GM21786 (cell line): ENCODE measurements around the gene OPRM1.
"Not testable (repeated sequence)": the region's sequence is repeated elsewhere in the genome, so short reads cannot be mapped to it uniquely, and the experiment has no call there.

Experiments used
- ATAC-seq: cut with Tn5 transposase; IDR thresholded peaks from one replicate; pipeline ENCODE4 v1.9.1; 2021; ENCODE audit not compliant: unreplicated experiment

OPRM1 gene

GRCh38 chr6:154238831-154239230 lies 199.8 kb downstream of the OPRM1 start:
- ATAC-seq: no peak

DNA sequence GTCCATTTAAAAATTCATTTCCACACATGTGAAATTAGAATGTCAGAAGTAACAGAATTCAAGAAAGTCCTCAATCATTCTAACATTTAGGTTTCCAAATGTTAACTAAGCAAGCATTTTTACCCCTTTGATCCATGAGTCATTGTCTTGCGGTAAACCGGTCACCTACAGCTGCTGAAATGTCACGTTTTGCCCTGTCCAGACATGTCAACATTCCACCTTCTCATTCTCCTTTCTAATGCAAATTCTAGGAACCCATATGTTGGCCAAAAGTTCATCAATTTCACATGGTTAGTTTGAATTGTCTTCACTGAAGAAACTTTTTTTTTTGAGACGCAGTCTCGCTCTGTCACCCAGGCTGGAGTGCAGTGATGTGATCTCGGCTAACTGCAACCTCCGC lies 200.4 kb downstream of the OPRM1 start:
- no peak for ATAC-seq

- ATAC-seq: not testable (repeated sequence)
Observed at GRCh38 chr6:154241061-154241460, 202.0 kb downstream of the OPRM1 start.

- no peak for ATAC-seq
Observed at GRCh38 chr6:154241581-154241980, 202.5 kb downstream of the OPRM1 start.

- no peak for ATAC-seq
Observed at GRCh38 chr6:154242617-154243357, 203.7 kb downstream of the OPRM1 start.

DNA sequence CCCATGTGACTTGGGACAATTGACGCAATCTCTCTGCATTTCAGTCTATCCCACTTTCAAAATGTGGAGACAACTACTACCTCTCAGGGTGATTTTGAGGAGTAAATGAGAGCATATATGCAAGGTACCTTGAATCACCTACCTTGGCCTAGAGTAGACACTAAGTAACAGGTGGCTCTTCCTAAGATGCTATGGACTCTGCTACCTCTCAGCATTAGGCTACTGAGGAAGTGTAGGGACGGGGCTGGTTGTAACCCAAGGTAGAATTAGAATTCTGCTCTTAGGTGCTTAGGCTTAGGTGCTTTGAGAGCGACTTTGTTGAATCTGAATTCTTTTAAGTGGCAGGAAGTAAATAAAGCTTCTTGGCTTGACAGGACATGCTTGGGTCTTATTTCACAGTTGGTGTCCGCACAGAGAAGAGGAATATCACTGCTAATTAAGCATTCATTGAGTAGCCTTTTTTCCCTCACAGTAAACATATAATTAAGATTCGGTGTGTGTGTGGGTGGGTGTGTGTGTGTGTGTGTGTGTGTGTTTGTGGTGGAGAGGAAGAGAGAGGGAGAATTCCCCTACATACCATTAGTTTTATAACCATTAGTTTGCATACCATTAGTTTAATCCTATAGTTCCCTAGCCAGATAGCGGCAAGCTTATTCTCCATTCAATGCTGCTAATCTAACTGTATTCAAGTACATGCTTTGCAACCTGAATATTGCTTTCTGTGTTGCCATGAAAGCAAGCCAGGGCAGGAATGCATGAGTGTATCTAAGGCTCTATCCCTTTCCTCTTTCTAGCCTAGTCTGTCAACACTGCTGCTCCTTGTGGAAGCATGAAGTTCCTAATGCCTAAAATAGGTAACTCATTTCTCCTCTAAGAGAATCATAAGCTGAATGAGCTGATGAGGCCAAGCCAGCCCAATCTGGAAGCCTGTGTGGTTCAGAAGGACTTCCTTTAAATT lies 205.0 kb downstream of the OPRM1 start:
- ATAC-seq: no peak

- ATAC-seq: no peak
Observed at GRCh38 chr6:154245506-154245905, 206.5 kb downstream of the OPRM1 start.

GRCh38 chr6:154246723-154247118 lies 207.7 kb downstream of the OPRM1 start:
- no peak for ATAC-seq

GRCh38 chr6:154247119-154247861 lies 208.2 kb downstream of the OPRM1 start:
- peak; percentile 44 for ATAC-seq

- peak; percentile 70 for ATAC-seq
Observed at GRCh38 chr6:154249499-154250298, 210.7 kb downstream of the OPRM1 start.

GRCh38 chr6:154251116-154251515 lies 212.1 kb downstream of the OPRM1 start:
- ATAC-seq: no peak

DNA sequence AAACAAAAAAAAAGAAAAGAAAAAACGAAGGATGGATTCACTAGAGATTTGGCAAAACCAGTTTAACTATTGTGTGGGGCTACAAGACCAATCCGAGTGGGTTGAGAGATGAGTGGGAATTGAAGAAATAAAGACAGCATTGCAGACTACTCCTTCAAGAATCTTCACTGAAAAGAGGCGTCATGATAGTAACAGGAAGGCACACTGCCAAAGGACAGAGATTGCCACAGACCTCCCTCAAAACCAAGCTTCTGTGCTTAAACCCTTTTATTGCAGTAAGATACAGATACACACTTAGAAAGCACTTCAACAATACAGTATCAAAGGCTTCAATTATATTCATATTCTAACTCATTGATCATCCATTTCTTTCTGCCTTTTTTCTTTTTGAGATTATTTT lies 213.6 kb downstream of the OPRM1 start:
- ATAC-seq: no peak

DNA sequence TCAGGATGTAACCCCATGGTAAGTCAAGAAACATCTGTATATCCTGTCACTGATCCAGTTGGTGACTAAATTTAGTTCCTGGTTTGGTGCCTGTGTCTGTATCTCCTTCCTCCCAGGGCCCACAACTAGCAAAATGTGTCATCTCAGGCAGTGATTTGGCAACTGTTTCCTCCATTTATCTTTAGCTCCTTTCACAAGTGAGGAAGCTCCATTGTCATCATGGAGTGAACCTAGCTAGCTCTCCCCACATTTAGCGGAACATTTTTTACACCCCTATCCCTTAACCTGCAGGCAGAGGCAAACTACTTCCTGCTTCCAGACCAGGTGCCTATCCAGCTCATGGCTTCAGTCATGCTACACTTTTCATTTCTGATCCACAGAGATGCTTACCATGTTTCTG lies 218.0 kb downstream of the OPRM1 start:
- no peak for ATAC-seq

- ATAC-seq: peak; percentile 70
Observed at GRCh38 chr6:154258064-154258757, 219.2 kb downstream of the OPRM1 start.

DNA sequence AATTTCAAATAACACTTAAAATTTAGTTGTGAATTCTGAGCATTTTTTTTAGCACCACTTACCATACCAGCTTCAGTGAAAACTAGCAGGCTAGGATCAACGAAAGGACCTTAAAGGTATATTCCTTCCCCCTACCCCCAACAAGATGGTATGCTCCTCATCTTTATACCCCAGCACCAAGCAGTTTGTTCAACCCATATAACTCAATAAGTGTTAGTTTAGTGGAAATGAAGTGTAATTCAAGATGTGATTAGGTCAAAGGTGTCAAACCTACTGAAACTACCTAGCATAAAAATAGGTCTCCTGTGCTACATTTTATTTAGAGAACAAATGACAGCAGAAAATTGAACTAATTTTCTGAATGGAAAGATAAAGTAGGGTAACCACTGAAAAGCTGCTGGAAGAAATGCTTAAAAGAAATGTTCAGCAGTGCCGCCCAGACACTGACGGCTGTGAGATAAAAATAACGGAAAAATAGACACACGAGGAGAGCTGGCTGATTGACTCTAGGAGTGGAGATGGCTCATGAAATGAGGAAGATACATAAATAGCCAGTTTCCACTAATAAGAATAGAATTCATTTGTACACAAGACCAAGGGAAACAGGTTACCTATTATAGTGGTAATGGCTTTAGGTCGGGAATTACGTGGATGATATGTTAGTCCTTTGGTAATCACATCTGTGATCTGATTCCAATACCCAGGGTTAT lies 222.8 kb downstream of the OPRM1 start:
- peak; percentile 28 for ATAC-seq

DNA sequence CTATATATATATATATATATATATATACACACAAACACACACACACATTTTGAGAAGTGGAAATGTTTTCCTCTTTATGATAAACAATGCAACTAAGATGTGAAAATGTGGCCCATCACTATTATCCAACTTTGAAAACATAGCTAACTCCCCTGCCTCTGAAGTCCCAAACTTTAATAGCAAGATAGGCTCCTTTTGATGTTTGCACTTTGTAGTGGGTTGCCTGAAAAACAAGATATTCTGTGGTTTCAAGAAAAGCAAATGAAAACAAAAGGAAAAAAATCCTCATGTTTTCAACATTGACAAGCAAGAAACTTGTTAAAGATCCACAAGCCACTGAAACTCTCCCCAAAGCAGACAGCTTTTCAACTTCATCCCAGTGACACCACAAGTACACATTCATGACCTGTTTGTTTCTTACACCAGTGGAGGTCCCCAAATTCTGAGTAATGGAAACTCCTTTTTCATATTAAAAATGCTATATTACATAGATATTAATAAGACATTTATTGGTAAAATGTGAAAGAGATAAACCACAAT lies 227.6 kb downstream of the OPRM1 start:
- no peak for ATAC-seq

GRCh38 chr6:154267508-154268106 lies 228.6 kb downstream of the OPRM1 start:
- peak; percentile 60 for ATAC-seq

GRCh38 chr6:154268486-154268885 lies 229.4 kb downstream of the OPRM1 start:
- no peak for ATAC-seq

GRCh38 chr6:154274168-154274567 lies 235.1 kb downstream of the OPRM1 start:
- no peak for ATAC-seq
